Heart right ventricle (tissue), 16 donors: ENCODE measurements around the gene CDKN2C. TPM values are rescaled to one million over a fixed set of nuclear protein-coding genes. Genes with fewer than 3 reads are reported as not detected.

Experiments used
- ATAC-seq, 8 donors: fragments of 200-7000 bp; cut with Tn5 transposase; one replicate each; pipeline ENCODE4 v1.9.1; 2020; ENCODE audit warnings: mild to moderate bottlenecking in 8 of 8, moderate library complexity in 8 of 8, moderate number of reproducible peaks in 1 of 8
- DNase-seq, 2 donors: peaks; one replicate each; pipeline ENCODE4 v3.0.0-alpha.2; 2020
- H3K27ac ChIP-seq, 10 donors: fragments of 200-600 bp; sonication (generic) in 2 of 10; one replicate each; pipeline versions ENCODE4 v1.5.0 to v1.8.0; 2020 to 2022; ENCODE audit warnings: mild to moderate bottlenecking in 3 of 10
- H3K27me3 ChIP-seq, 7 donors: fragments of 200-600 bp; one replicate each; pipeline ENCODE4 v1.8.0; 2021 to 2022; ENCODE audit warnings: mild to moderate bottlenecking in 2 of 7
- H3K36me3 ChIP-seq, 9 donors: fragments of 200-600 bp; sonication (generic) in 1 of 9; one replicate each; pipeline versions ENCODE4 v1.5.0 to v1.8.0; 2020 to 2022; ENCODE audit warnings: mild to moderate bottlenecking in 2 of 9
- H3K4me1 ChIP-seq, 9 donors: fragments of 200-600 bp; sonication (generic) in 1 of 9; one replicate each; pipeline versions ENCODE4 v1.5.0 to v1.8.0; 2020 to 2022; ENCODE audit warnings: mild to moderate bottlenecking in 4 of 9
- H3K4me3 ChIP-seq, 10 donors: fragments of 200-600 bp; sonication (generic) in 2 of 10; one replicate each; pipeline versions ENCODE4 v1.5.0 to v1.8.0; 2020 to 2022; ENCODE audit warnings: mild to moderate bottlenecking in 7 of 10, moderate library complexity in 2 of 10
- H3K9me3 ChIP-seq, 11 donors: fragments of 200-600 bp in 10 of 11; sonication (generic) in 2 of 11; one replicate each; pipeline versions ENCODE4 v1.5.0 to v1.8.0; 2013 to 2022; ENCODE audit warnings: mild to moderate bottlenecking in 2 of 11, control low read depth in 1 of 11, moderate library complexity in 1 of 11
- CTCF ChIP-seq, 9 donors: fragments of 200-600 bp; sonication (generic) in 2 of 9; IDR thresholded peaks; one replicate each; pipeline versions ENCODE4 v1.5.0 to v1.8.0; 2021 to 2022; ENCODE audit warnings: antibody characterized with exemption in 9 of 9, mild to moderate bottlenecking in 5 of 9, moderate library complexity in 1 of 9
- WGBS, 2 donors: extraction: QIAGEN DNeasy Blood & Tissue Kit; methylation state at CpG; one replicate each; pipeline ENCODE4 v1.1.7; 2013; ENCODE audit warnings: inconsistent platforms in 1 of 2; 5-methylcytosine and 5-hydroxymethylcytosine counted together
- intact Hi-C, 10 donors: fragments of 100-400 bp; cut with DNase I; formaldehyde crosslinking; loops; one replicate each; pipeline versions ENCODE4 v1.11.1 to v1.14.2; 2022
- polyA plus RNA-seq, 2 donors: library from polyadenylated mRNA; stranded (reverse); fragments of 200-250 nt; gene quantifications; one replicate each; pipeline ENCODE4 v1.2.3, GENCODE V29; 2013
- total RNA-seq, 10 donors: library from RNA; stranded (reverse); fragmentation: NEBNext Ultra II Directional in 3 of 10; extraction: Animal tissue kit (Norgen Biotek cat#: 25700) in 3 of 10; gene quantifications; one replicate each; pipeline versions ENCODE4 v1.2.1 to v1.2.4, GENCODE V29; 2021 to 2023
- donor health status: Arrhythmogenic right ventricular cardiomyopathy.
- donor health status: ischemic (EF 13 %, LVEDD 7.1; RV severe dilation, severe dysfunction).
- donor health status: healthy with polysubstance abuse.
- donor health status: DM: no; HTN: yes; CAD: no.
- donor health status: DM: no; HTN: no; CAD: no.
- donor health status: ischemic (EF 25% LVEDD 6.9; RV normal size, moderate dysfunction).
- donor health status: ischemic (EF 25% LVEDD 5.7; RV mildly dilated, moderate dysfunction).
- donor health status: healthy.
- donor health status: DM: yes; HTN: yes; CAD: no.
- donor health status: Ischemic cardiomyopathy.
- donor health status: ischemic (EF 35%, LVEDD 5.7; RV mildly dilated, moderate dysfunction).
- donor health status: nonischemic (EF 11% LVEDD 7.7; RV severe dilation, severe dysfunction).
- donor health status: DM: yes; HTN: yes; CAD: no.
- donor health status: PGD.
- donor health status: ischemic (EF 29% LVEDD 5.4; RV normal size, mild dysfunction).
- donor health status: nonischemic (EF 23%, LVEDD 6.1; RV moderate dilation, normal function).

Gene CDKN2C
- total and polyA plus RNA-seq, 12 donors: 8.2 to 26.3 (median 12.2) TPM

- no peaks in the 10 kb centered on the region for H3K9me3 ChIP-seq
- H3K27me3 ChIP-seq: no peaks in the 10 kb centered on the region
- WGBS, 2 donors: 90% methylated on average over 3 of the region's 3 CpGs
- no peak overlapping the region for H3K27ac ChIP-seq
- H3K36me3 ChIP-seq: no peaks in the 10 kb centered on the region
- intact Hi-C loops: loop anchor here in 1 of 10 donors (10.0 kb wide), 1 partner anchor 58 kb away; no protein-coding TSS in a partner anchor
- no peak for ATAC-seq
- no peaks in the 10 kb centered on the region for H3K4me1 ChIP-seq
- no peak for TF ChIP-seq CTCF (IDR thresholded peaks at IDR 0.05)
- no peak for DNase-seq
- no peak overlapping the region for H3K4me3 ChIP-seq
Observed at GRCh38 chr1:50992532-50993318, 22.7 kb downstream of the CDKN2C start.

DNA sequence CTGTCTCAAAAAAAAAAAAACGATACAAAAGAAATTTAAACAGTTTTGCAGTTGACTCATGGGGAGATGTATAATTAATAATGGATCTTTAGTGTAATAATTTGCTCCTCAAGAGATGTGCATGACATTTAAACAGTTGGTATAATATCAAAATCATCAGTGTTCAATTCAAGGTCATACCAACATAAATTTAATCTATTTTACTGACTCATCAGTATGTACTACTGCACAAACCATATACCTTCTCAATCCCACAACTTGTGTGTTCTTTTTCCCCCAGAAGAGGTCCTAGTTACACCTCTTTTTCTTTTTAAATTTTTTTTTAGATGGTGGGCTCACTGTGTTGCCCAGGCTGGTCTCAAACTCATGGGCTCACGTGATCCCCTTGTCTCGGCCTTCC is 23.6 kb downstream of the CDKN2C start:
- Histone ChIP-seq H3K4me3 (no peak overlapping the region), H3K9me3 (no peaks in the 10 kb centered on the region), H3K27me3 (no peaks in the 10 kb centered on the region), H3K4me1 (no peaks in the 10 kb centered on the region), H3K27ac (no peak overlapping the region), H3K36me3 (no peaks in the 10 kb centered on the region)
- 91 to 94% methylated on average over 3 of the region's 3 CpGs for WGBS, 2 donors
- no peak for ATAC-seq
- no peak for TF ChIP-seq CTCF (IDR thresholded peaks at IDR 0.05)
- no peak for DNase-seq
- intact Hi-C loops: loop anchor here in 1 of 10 donors (10.0 kb wide), 1 partner anchor 59 kb away; no protein-coding TSS in a partner anchor

GRCh38 chr1:50994997-50995396 is 25.0 kb downstream of the CDKN2C start:
- H3K4me1 ChIP-seq: no peaks in the 10 kb centered on the region
- 85 to 87% methylated on average over 4 of the region's 4 CpGs for WGBS, 2 donors
- no peaks in the 10 kb centered on the region for H3K36me3 ChIP-seq
- no peak overlapping the region for H3K27ac ChIP-seq
- ATAC-seq (no peak), DNase-seq (no peak)
- H3K9me3 ChIP-seq: peaks cover 0 to 6% (median 0%) of the 10 kb centered on the region in 11 donors
- H3K4me3 ChIP-seq: no peak overlapping the region
- H3K27me3 ChIP-seq: no peaks in the 10 kb centered on the region
- TF ChIP-seq CTCF (IDR thresholded peaks at IDR 0.05): no peak
- intact Hi-C loops: loop anchor here in 1 of 10 donors (10.0 kb wide), 1 partner anchor 60 kb away; no protein-coding TSS in a partner anchor

- intact Hi-C loops: loop anchor here in 1 of 10 donors (10.0 kb wide), 1 partner anchor 61 kb away; no protein-coding TSS in a partner anchor
- Histone ChIP-seq H3K36me3 (no peaks in the 10 kb centered on the region), H3K27me3 (no peaks in the 10 kb centered on the region), H3K4me3 (no peak overlapping the region), H3K9me3 (peaks cover 0 to 6% (median 0%) of the 10 kb centered on the region in 11 donors), H3K27ac (no peak overlapping the region), H3K4me1 (no peaks in the 10 kb centered on the region)
- ATAC-seq (no peak), DNase-seq (no peak)
- 71 to 86% methylated on average over 1 of the region's 1 CpG for WGBS, 2 donors
- TF ChIP-seq CTCF (IDR thresholded peaks at IDR 0.05): no peak
Observed at GRCh38 chr1:50995651-50996050, 25.6 kb downstream of the CDKN2C start.
